Activated CD4-positive, CD25-positive, alpha-beta regulatory T cell treated with anti-CD3 and anti-CD28 coated beads, Interleukin-2, amount 50 U/mL, for 72 hours (primary cell): ENCODE measurements around the gene FECH.
"Not testable (repeated sequence)": the region's sequence is repeated elsewhere in the genome, so short reads cannot be mapped to it uniquely, and the experiment has no call there.

Experiments
- DNase-seq: peaks from one replicate; pipeline ENCODE4 v3.0.0; 2021

FECH gene

DNA sequence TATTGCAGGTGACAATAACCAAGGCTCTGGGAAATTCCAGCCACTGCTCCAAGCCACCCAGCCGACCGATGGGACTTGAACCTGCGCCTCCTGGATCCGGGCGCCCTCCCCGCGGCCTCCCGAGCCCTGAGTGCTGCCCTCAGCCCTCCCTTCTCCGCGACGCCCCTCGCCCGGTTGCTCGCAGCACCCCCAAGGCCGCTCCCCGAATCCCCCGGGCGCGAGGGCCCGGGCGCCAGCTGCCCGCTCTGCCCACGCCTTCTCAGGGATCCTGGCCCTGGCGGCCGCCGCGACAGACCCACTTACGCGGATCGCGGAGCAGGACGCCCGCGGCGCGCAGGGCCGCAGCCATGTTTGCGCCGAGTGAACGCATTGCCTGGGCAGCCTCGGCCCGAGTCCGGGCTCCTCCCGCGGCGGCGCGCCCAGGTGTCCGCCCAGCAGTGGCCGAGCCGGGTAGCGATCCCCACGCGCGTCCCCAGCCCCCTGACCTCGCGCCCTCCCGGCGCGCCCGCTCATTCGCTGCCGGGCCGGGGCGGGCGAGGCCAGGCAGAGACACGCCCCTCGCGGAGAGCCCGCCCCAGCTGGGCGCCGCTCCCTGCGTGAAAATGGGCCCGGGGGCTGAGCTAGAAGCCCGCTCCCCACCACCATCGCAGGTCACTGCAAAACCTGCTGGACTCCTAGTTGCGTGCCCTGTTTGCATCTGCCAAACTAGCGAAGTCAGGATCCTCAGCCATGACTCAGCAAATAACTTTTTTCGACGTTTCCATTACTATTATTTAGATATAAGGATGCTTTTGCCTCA lies at the start of gene FECH:
FECH (minus strand) TSS at position 452 of the 799 bp plus-strand sequence; CDS start at position 370, 82 bp downstream.
- DNase-seq = peak; percentile 80

- DNase-seq = no peak
Observed at GRCh38 chr18:57635003-57635822, 48.7 kb upstream of the FECH start.

DNA sequence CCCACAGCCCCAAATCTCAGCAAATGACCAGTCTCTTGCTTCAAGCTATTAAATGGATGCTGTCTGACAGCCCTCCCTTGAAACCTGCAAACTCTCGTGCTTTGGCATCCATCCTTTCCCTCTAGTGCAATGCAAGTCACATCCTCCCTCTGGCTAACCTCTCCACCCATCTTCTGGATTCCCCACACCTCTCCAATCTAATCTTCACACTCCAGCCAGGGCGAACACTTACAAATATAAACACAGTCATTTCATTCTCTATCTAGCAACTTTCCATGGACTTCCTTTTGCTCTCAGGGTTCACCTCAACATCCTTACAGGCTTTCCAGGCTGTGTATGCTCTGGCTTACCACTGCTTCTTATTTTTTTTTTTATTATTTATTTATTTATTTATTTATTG lies 45.2 kb upstream of the FECH start:
- DNase-seq = no peak

DNA sequence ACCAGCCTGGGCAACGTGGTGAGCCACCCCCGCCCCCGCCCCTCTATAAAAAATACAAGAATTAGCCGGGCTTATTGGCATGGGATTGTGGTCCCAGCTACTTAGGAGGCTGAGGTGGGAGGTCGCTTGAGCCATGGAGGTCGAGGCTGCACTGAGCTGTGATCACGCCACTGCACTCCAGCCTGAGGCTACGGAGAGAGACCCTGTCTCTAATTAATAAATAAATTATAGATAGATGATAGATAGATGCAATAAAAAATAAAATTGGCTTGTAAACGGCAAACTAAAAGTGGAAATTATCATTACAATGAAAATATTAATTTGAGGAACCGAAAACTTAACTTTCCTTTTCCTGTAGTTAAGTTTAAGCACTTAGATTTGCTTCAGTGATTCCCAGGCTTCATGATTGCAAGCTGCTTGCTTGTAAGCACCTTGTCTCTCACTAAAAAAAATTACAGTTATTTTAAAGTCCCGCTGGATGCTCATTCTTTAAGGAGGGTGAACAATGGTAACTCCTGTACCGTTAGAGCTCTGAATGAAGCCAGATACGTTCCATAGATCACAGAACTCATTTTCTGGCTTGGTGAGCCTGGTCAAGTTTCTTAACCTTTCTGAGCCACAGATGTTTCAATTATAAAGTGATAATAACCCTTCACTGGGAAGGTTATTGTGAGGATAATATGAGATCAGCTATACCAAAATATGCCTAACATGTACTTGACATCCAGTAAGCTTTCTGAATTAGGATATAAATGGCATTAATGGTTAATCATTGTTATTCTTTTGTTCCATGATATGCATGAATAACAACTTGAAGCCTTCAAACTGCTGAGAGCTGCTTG lies 44.5 kb upstream of the FECH start:
- DNase-seq = no peak

GRCh38 chr18:57630002-57630753 lies 43.7 kb upstream of the FECH start:
- DNase-seq = peak; percentile 91

DNA sequence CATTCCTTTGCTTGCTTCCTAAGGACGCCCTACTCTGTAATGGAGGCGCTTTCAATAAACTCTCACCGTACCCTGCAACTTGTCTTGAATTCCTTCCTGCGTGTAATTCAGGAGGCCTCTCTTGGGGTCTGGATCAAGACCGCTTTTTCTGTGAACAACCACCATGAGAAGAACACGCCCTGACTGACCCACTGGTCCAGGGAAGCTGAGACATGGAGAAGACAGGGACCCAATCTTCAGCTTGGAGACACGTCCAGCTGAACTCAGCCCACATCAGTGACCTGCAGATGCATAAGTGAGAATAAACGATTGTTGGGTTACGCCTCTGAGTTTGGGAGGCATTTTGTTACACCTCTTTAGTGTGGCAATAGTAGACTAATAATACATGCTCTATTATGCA lies 42.9 kb upstream of the FECH start:
- DNase-seq = no peak

DNA sequence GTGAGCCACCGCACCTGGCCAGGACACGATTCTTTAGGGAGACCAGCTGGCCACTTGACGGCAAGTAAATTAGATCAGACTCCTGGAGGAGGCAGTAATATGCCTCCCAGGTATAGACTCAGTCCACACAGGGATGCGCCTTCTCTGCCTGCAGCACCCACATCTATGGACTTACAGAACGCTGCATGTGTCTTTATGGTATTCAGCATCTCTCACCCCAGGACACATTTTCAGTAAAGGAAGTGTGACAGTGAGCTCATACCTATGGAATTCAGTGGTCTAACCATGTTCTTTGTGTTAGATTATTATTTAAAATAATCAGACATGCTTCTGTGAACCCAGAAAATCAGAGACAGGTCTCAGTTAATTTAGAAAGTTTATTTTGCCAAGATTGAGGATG lies 41.0 kb upstream of the FECH start:
- no peak for DNase-seq

DNA sequence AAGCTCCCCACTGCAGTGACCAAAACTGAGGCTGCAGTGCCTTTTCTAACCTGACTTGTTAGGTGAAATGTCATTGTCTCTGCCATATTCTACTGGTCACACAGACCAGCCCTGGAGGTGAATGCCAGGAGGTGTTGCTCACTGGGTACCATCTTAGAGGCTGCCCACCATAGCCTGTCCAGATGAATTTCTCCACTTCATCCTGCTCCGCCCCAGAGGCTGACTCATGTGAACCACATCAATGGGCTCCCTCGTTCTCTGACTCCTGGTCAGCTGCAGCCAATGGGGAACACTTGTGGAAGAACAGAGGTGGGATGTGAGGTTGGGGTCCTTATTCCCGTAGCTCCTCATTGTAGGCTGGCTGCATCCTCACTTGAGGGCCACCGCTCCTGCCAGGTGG lies 38.5 kb upstream of the FECH start:
- no peak for DNase-seq

- DNase-seq = no peak
Observed at GRCh38 chr18:57621246-57621604, 34.7 kb upstream of the FECH start.

GRCh38 chr18:57619876-57620275 lies 33.4 kb upstream of the FECH start:
- no peak for DNase-seq

- no peak for DNase-seq
Observed at GRCh38 chr18:57618910-57619309, 32.4 kb upstream of the FECH start.

GRCh38 chr18:57603871-57604270 lies 17.4 kb upstream of the FECH start:
- no peak for DNase-seq

DNA sequence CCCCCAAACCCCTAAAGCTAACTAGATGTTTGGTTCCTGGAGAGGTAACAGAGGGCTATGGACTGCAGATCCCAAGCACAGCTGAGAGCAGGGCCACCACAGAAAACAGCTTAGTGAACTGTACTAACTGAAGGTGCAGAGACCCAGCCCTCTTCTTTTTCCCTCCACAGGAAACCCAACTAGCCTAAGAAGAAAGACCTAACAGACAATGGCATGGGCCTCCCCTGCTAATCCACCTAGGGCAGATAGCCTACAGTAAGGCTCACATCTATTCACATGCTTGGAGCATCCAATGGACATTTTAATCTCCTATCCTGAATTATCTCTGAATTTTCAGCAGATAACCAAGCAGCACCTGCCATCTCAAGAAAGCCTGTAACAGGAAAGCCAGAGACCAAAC lies 8.8 kb upstream of the FECH start:
- DNase-seq = no peak

DNA sequence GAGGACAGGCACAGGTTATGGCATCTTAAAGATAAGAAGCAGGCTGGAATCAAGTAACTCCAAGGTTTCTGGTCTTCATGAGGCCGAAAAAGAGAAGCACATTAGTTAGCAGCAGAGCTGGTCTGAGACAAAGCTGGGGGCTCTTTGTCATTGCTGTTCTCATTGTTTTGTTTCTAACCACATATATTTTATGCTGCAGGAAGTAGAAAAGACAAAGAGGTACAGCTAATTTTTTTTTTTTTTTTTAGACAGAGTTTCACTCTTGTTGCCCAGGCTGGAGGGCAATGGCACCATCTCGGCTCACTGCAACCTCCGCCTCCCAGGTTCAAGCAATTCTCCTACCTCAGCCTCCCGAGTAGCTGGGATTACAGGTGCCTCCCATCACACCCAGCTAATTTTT lies 6.2 kb upstream of the FECH start:
- DNase-seq = not testable (repeated sequence)

GRCh38 chr18:57589161-57589560 lies 2.7 kb upstream of the FECH start:
- no peak for DNase-seq

- DNase-seq = no peak
Observed at GRCh38 chr18:57587098-57587661, 678 bp upstream of the FECH start.

DNA sequence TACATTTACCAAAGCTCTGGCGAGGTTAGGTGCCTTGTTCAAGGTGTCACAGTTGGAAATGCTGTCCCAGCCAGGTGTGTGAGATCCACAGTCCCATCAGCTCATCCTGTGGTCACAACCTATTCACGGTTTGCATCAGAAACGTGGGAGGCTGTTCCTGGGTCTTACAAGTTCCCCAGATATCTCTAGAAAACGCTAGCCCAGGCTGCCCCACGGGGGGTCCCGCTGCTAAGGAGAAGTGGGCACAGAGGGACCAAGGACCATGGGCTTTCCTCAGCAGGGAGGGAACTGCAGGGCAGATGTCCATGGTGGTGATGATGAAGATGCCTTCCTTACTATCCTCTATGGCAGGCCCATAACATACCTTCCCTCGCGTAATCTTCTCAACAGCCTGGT lies 649 bp downstream of the FECH start:
- DNase-seq = no peak

GRCh38 chr18:57585421-57585820 lies 1.1 kb downstream of the FECH start:
- no peak for DNase-seq

- no peak for DNase-seq
Observed at GRCh38 chr18:57584444-57584843, 2.1 kb downstream of the FECH start.

DNA sequence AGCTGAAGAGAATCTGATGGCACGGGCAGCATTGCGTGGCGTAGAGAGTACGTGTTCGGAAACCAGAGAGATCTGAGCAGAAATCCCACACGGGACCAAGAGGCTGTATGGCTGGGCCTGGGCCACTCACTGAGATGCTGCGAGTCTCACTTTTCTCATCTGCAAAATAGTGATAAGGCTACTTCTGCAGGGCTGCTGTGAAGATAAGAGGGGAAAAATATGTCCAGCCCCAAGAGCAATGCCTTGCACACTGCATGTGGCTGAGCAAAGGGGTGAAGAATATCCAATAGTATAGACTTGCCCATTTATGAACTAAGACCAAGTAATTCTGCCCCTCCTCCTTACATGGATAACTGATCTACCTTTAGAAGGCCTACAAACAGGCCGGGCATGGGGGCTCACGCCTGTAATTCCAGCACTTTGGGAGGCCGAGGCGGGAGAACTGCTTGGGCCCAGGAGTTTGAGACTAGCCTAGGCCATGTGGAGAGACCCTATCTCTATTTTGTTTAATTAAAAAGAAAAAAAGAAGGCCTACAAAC lies 3.1 kb downstream of the FECH start:
- no peak for DNase-seq

DNA sequence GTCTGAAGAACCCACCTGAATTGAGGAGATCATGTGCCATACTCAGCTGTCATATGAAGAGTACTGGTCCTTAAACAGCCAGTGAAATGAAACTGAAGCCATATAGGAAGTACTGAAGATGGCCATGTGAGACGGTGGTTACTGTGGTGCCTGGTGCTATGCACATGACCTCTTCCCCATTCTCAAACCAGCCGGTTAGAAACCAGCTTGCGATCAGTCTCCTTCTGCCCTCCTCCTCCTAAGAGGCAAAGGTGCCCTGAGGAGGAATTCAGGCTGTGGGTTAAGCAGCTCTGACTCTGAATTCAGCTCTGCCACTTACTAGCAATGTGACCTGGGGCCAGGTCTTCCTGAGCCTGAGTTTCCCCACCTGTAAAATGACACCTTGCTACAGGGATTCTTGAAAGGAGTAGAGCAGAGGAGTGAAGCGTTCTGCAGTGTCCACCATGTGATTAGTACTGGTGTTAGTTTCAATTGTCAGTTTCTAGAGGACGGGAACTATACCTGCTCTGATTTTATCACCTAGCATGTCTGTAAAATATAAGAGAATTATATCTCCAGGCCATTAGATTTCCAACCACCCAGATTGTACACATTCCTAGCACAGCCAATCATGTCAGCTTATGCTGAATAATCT lies 5.1 kb downstream of the FECH start:
- no peak for DNase-seq

GRCh38 chr18:57579934-57580333 lies 6.6 kb downstream of the FECH start:
- DNase-seq = no peak
